ENCODE results near the gene HSPE1.
A peak's percentile ranks its signal among the peaks of the same experiment; 100 is the strongest.

HSPE1 gene

GRCh38 chr2:197515315-197515738 lies 15.1 kb downstream of the HSPE1 start:
- Histone ChIP-seq H3K27me3 (no peaks in the 10 kb centered on the region), H3K36me3 (no peaks in the 10 kb centered on the region; the same call in 1 of the 2 replicates), H3K9me3 (no peaks in the 10 kb centered on the region), H3K4me3 (ENCODE audit: low read depth, low read length) (peak overlapping the region; percentile 99), H3K4me1 (peaks cover 5% of the 10 kb centered on the region)
- DNase-seq = peak; percentile 26
- TF ChIP-seq CTCF (IDR thresholded peaks at IDR 0.05; ENCODE audit: low read depth, low read length) = no peak

- no peaks in the 10 kb centered on the region for H3K9me3 ChIP-seq
- no peaks in the 10 kb centered on the region; the same call in 1 of the 2 replicates for H3K36me3 ChIP-seq
- no peak for TF ChIP-seq CTCF (IDR thresholded peaks at IDR 0.05; ENCODE audit: low read depth, low read length)
- peak within 1 kb of the TSS; percentile 99 for H3K4me3 ChIP-seq (ENCODE audit: low read depth, low read length)
- DNase-seq = peak; percentile 98
- no peaks in the 10 kb centered on the region for H3K27me3 ChIP-seq
- peaks cover 5% of the 10 kb centered on the region for H3K4me1 ChIP-seq
Observed at GRCh38 chr2:197515739-197516392, 15.7 kb downstream of the HSPE1 start, which contains the start of gene MOB4. Gene MOB4 (plus strand): TSS chr2:197516066. CDS start chr2:197516087, 21 bp downstream.

- no peaks in the 10 kb centered on the region for H3K27me3 ChIP-seq
- peaks cover 5% of the 10 kb centered on the region for H3K4me1 ChIP-seq
- no peaks in the 10 kb centered on the region; the same call in 1 of the 2 replicates for H3K36me3 ChIP-seq
- no peaks in the 10 kb centered on the region for H3K9me3 ChIP-seq
- TF ChIP-seq CTCF (IDR thresholded peaks at IDR 0.05; ENCODE audit: low read depth, low read length) = no peak
- H3K4me3 ChIP-seq (ENCODE audit: low read depth, low read length) = peak overlapping the region; percentile 99
- peak; percentile 28 for DNase-seq
Observed at GRCh38 chr2:197516393-197516761, 16.2 kb downstream of the HSPE1 start.

- H3K27me3 ChIP-seq = no peaks in the 10 kb centered on the region
- H3K4me3 ChIP-seq (ENCODE audit: low read depth, low read length) = peak overlapping the region; percentile 99
- no peaks in the 10 kb centered on the region; the same call in 1 of the 2 replicates for H3K36me3 ChIP-seq
- no peak for DNase-seq
- peaks cover 5% of the 10 kb centered on the region for H3K4me1 ChIP-seq
- no peak for TF ChIP-seq CTCF (IDR thresholded peaks at IDR 0.05; ENCODE audit: low read depth, low read length)
- no peaks in the 10 kb centered on the region for H3K9me3 ChIP-seq
Observed at GRCh38 chr2:197517150-197517549, 17.0 kb downstream of the HSPE1 start.

GRCh38 chr2:197538412-197538811 lies 38.2 kb downstream of the HSPE1 start:
- Histone ChIP-seq H3K4me3 (ENCODE audit: low read depth, low read length) (no peak overlapping the region), H3K4me1 (no peaks in the 10 kb centered on the region), H3K36me3 (peaks cover 38% of the 10 kb centered on the region), H3K9me3 (no peaks in the 10 kb centered on the region), H3K27me3 (no peaks in the 10 kb centered on the region)
- no peak for TF ChIP-seq CTCF (IDR thresholded peaks at IDR 0.05; ENCODE audit: low read depth, low read length)
- no peak for DNase-seq

GRCh38 chr2:197539734-197540133 lies 39.6 kb downstream of the HSPE1 start:
- Histone ChIP-seq H3K9me3 (no peaks in the 10 kb centered on the region), H3K4me1 (no peaks in the 10 kb centered on the region), H3K36me3 (peaks cover 49% of the 10 kb centered on the region), H3K27me3 (no peaks in the 10 kb centered on the region), H3K4me3 (ENCODE audit: low read depth, low read length) (no peak overlapping the region)
- DNase-seq = no peak
- TF ChIP-seq CTCF (IDR thresholded peaks at IDR 0.05; ENCODE audit: low read depth, low read length) = no peak

All from BE2C (cell line).